Measurements from ENCODE around the gene NEDD9. TPM values are rescaled to one million over a fixed set of nuclear protein-coding genes. Genes with fewer than 3 reads are reported as not detected.

The NEDD9 gene
- total RNA-seq, 1 donor from 2014 or later = 14.1 TPM

DNA sequence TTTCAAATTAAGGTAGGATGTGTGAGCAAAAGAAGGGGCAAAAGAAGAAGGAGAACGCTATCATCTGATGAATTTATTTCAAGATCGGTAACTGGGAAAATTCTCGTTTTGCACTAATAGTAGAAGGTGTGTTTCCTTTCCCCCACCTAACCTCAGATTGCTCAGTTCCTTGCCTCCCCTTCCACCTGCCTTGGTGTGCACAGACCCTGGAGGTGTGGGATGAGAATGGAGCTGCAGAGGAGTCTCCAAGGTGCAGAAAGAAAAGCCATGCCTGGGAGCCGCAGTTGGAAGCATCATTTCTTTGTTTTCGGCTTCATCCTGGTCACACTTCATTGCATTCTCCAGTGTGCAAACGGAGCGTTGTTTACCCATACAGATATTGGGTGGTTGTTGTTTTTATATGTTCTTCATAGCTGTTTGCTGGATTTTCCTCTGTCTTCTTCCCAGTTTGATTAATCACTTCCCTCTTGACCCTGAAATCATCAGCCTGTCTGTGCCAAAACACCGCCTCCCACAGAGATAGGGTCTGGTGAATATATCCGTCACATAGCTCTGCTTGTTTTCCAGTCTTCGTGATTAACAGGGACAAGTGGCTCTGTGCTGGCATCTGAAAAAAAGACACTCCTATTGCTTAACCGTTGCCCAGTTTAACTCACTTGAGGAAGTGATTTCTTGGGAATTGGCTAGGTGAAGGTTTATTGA, 40.2 kb upstream of the NEDD9 start:
- Mint-ChIP-seq H3K4me1 (peaks cover 13% of the 10 kb centered on the region), H3K27me3 (ENCODE audit: low read depth) (no peaks in the 10 kb centered on the region), H3K27ac (ENCODE audit: unreplicated experiment) (no peak overlapping the region), H3K4me3 (no peak overlapping the region), H3K9me3 (no peaks in the 10 kb centered on the region), H3K36me3 (ENCODE audit: low read depth) (no peaks in the 10 kb centered on the region)
- TF ChIP-seq, protein P1, sequence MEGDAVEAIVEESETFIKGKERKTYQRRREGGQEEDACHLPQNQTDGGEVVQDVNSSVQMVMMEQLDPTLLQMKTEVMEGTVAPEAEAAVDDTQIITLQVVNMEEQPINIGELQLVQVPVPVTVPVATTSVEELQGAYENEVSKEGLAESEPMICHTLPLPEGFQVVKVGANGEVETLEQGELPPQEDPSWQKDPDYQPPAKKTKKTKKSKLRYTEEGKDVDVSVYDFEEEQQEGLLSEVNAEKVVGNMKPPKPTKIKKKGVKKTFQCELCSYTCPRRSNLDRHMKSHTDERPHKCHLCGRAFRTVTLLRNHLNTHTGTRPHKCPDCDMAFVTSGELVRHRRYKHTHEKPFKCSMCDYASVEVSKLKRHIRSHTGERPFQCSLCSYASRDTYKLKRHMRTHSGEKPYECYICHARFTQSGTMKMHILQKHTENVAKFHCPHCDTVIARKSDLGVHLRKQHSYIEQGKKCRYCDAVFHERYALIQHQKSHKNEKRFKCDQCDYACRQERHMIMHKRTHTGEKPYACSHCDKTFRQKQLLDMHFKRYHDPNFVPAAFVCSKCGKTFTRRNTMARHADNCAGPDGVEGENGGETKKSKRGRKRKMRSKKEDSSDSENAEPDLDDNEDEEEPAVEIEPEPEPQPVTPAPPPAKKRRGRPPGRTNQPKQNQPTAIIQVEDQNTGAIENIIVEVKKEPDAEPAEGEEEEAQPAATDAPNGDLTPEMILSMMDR (conservative IDR thresholded peaks at IDR 0.05) = no peak
- DNase-seq (ENCODE audit: low read depth, low spot score) = no peak

DNA sequence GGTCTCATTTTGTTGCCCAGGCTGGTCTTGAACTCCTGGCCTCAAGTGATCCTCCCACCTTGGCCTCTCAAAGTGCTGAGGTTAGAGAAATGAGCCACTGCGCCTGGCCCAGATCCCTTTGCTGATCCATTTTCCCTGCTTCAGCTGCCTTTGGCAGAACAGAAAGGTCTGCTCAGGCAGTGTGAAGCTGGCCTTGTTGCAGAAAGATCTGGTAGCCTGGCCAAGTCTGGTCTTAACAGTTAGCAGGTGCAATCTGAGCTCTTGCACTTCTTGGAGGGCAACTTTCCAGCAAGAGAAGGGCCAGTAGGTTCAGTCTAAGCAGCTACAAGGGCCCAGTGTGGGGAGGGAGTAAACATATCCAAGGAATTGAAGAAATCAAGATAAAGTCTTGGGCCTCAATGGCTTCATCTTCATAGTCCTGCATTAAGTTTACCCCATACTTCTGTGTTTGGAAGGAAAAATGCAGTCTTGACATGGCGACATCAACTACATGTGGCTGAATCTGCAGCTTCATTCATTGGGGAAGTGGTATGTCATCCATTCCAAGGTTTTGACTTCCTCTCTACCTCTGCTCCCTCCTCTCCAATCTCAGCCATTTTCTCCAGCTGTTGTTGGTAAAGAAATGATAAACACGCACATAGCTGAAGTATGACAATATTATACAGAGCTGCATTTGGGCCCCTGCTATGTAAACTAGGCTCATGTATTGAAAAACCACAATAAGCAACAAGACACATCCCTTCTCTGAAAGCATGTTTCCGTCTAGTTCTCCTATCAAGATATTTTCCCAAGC, 39.0 kb upstream of the NEDD9 start:
- TF ChIP-seq, protein P1 (conservative IDR thresholded peaks at IDR 0.05) = no peak
- Mint-ChIP-seq H3K9me3 (no peaks in the 10 kb centered on the region), H3K27ac (ENCODE audit: unreplicated experiment) (no peak overlapping the region), H3K4me1 (peaks cover under 1% of the 10 kb centered on the region), H3K4me3 (no peak overlapping the region), H3K36me3 (ENCODE audit: low read depth) (no peaks in the 10 kb centered on the region), H3K27me3 (ENCODE audit: low read depth) (no peaks in the 10 kb centered on the region)
- DNase-seq (ENCODE audit: low read depth, low spot score) = no peak

DNA sequence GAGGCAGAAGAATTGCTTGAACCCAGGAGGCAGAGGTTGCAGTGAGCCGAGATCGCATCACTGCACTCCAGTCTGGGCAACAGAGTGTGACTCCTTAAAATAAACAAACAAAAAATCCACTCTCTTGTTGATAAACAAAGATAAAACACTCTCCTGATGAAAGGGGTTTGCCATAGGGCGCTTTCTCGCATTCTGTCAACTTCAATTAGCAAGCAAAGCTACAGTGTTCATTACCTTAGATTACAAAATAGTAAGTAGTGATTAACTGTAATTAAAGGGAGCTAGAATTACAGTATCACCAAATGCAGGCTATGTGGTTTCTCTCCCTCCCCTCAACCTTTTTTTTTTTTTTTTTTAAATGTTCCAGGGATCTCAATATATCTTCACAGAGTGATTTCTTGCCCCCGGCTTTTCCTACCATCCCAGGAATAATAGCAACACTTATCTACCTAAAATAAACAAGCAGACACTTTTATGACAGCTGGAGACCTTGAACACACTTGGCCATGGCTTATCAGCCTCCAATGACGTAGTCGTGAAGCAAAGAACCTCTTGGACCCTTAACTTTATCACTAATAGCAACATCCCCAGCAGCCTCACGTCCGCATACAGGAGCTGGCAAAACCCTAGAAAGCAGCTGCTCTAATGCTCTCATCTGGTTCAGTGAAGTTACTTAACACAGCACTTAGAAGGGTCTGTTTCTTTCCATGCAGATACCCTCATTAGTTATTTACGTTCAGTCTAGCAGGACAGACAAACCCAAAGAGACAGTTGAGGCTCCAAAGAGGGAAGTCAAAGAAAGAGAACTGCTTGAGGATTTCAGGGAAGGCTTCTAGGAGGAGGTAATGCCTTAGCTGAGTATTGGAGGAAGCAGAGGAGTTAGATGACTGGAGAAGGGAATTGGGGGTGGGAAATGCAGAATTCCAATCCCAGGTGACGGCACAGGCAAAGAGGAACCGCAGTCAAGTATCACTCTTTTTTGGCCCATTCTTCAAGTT, 37.9 kb upstream of the NEDD9 start:
- H3K9me3 Mint-ChIP-seq = no peaks in the 10 kb centered on the region
- H3K4me3 Mint-ChIP-seq = no peak overlapping the region
- no peak for DNase-seq (ENCODE audit: low read depth, low spot score)
- no peak overlapping the region for H3K27ac Mint-ChIP-seq (ENCODE audit: unreplicated experiment)
- TF ChIP-seq, protein P1 (conservative IDR thresholded peaks at IDR 0.05) = no peak
- H3K4me1 Mint-ChIP-seq = no peaks in the 10 kb centered on the region
- H3K36me3 Mint-ChIP-seq (ENCODE audit: low read depth) = no peaks in the 10 kb centered on the region
- no peaks in the 10 kb centered on the region for H3K27me3 Mint-ChIP-seq (ENCODE audit: low read depth)

DNA sequence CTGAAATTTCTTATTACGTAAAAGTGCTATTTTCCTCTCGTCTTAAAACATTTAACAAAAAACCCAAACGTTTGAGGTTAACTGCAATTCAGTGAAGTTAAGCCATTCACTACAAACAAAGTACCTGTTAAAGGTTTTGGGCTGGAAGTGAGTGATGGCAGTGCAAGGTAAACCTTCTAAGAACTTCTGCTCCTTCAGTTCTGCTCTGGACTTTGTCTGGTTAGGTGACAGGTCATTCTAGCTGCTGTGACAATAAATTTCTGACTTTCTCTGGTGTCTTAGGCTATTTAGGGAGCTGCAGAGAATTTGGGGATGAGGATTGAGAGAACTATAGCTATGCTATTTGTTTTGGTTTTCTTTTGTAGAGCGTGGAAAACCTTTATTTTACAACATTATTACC, 36.5 kb upstream of the NEDD9 start:
- H3K36me3 Mint-ChIP-seq (ENCODE audit: low read depth) = no peaks in the 10 kb centered on the region
- no peak overlapping the region for H3K4me3 Mint-ChIP-seq
- no peaks in the 10 kb centered on the region for H3K27me3 Mint-ChIP-seq (ENCODE audit: low read depth)
- H3K4me1 Mint-ChIP-seq = no peaks in the 10 kb centered on the region
- H3K9me3 Mint-ChIP-seq = no peaks in the 10 kb centered on the region
- no peak overlapping the region for H3K27ac Mint-ChIP-seq (ENCODE audit: unreplicated experiment)
- no peak for DNase-seq (ENCODE audit: low read depth, low spot score)
- TF ChIP-seq, protein P1 (conservative IDR thresholded peaks at IDR 0.05) = no peak

DNA sequence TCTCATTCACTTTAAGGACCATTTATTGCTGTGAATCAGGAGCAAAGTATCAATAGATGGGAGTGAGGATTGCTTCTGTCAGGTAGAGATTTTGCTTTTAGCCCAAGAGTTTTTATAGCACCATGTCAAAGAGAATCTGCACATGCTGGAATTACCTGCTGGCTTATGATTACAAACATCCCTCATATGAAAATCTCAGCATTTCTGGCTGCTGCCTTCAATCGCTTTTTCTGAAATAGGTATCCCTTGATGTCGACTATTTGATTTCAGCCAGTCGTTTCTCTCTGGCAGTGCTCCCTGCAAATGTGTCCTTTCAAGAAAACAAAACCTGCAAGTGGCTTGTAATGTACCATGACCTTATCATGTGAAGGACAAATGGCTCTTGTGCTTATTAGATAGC, 34.5 kb upstream of the NEDD9 start:
- Mint-ChIP-seq H3K4me3 (no peak overlapping the region), H3K9me3 (no peaks in the 10 kb centered on the region), H3K4me1 (peaks cover 10% of the 10 kb centered on the region), H3K27ac (ENCODE audit: unreplicated experiment) (no peak overlapping the region), H3K27me3 (ENCODE audit: low read depth) (no peaks in the 10 kb centered on the region), H3K36me3 (ENCODE audit: low read depth) (no peaks in the 10 kb centered on the region)
- TF ChIP-seq, protein P1 (conservative IDR thresholded peaks at IDR 0.05) = no peak
- no peak for DNase-seq (ENCODE audit: low read depth, low spot score)

Measured in neural crest cell (in vitro differentiated cells).